K562 (cell line): Measurements from ENCODE around the gene RAPGEF5. TPM values are rescaled to one million over a fixed set of nuclear protein-coding genes. Genes with fewer than 3 reads are reported as not detected.

ENCODE experiments used
- BMI1 ChIP-seq: fragments of 150-350 bp; IDR thresholded peaks from 2 replicates; pipeline ENCODE4 v1.6.1; 2014; ENCODE audit warnings: low read length
- HMG20A ChIP-seq: fragments of 450-650 bp; formaldehyde crosslinking; conservative IDR thresholded peaks from 2 replicates; pipeline ENCODE4 v1.4.0; 2020; ENCODE audit warnings: mild to moderate bottlenecking, mixed read lengths
- RBM15 ChIP-seq: fragments of 200-400 bp; formaldehyde crosslinking; IDR thresholded peaks from 2 replicates; pipeline ENCODE4 v1.6.1; 2018; ENCODE audit warnings: mild to moderate bottlenecking, low read length, moderate library complexity; ENCODE audit not compliant: insufficient read depth
- SMAD4 ChIP-seq: fragments of 250-450 bp; sonication (Bioruptor Pico); conservative IDR thresholded peaks from 2 replicates; pipeline ENCODE4 v1.8.0; 2021; ENCODE audit warnings: inconsistent platforms, mild to moderate bottlenecking, moderate library complexity
- TBL1XR1 ChIP-seq, 2 experiments: IDR thresholded peaks; 2 replicates each; pipeline ENCODE4 v1.6.1; 2012; ENCODE audit warnings: improper control_type of control experiment in 2 of 2, low read length in 2 of 2, mild to moderate bottlenecking in 1 of 2
- TCF3 ChIP-seq: sonication (generic); formaldehyde crosslinking; IDR thresholded peaks from 2 replicates; pipeline ENCODE4 v1.4.0; 2020; ENCODE audit warnings: mild to moderate bottlenecking, missing genetic modification reagents
- polyA plus RNA-seq, 8 experiments: library from polyadenylated mRNA; depleted of rRNA in 4 of 8; stranded (reverse) in 5 of 8; unstranded in 3 of 8; fragments of >200 nt; fragmentation: Nextera tagmentation in 2 of 8; fragmentation: Illumina TruSeq in 1 of 8; extraction: Ambion mirVana in 2 of 8; extraction: Trizol in 1 of 8; gene quantifications; 2 replicates each; pipeline versions ENCODE4 v1.2.1 to v1.2.3, GENCODE V29; 2011 to 2014; ENCODE audit warnings: inconsistent platforms in 1 of 8, missing spikeins in 1 of 8
- total RNA-seq, 7 experiments: library from RNA; depleted of rRNA in 6 of 7; stranded (reverse); fragments of >200 nt in 6 of 7; fragmentation: Illumina TruSeq in 2 of 7; extraction: Trizol in 2 of 7; gene quantifications; 2 replicates each; pipeline versions ENCODE4 v1.2.1 to v1.2.3, GENCODE V29; 2011 to 2021; ENCODE audit warnings: low replicate concordance in 1 of 7
- TF ChIP-seq, protein P1 (sequence below): sonication (generic); IDR thresholded peaks from 2 replicates; pipeline ENCODE4 v1.6.1; 2016
- TF ChIP-seq, protein P2 (sequence below), 2 experiments: fragments of 250-450 bp in 1 of 2; fragments of 450-650 bp in 1 of 2; sonication (Bioruptor Pico) in 1 of 2; IDR thresholded peaks; 2 replicates each; pipeline versions ENCODE4 v1.6.1 to v1.8.0; 2016 to 2021; ENCODE audit warnings: mild to moderate bottlenecking in 2 of 2, moderate library complexity in 2 of 2, missing compliant biosample characterization in 1 of 2, missing genetic modification characterization in 1 of 2
- TF ChIP-seq, protein P3 (sequence below): fragments of 200-800 bp; sonication (Bioruptor generic); IDR thresholded peaks from 2 replicates; pipeline ENCODE4 v1.6.1; 2017; ENCODE audit warnings: missing genetic modification characterization, missing compliant biosample characterization
- TF ChIP-seq, protein P4 (sequence below), 2 experiments: fragments of 450-650 bp in 1 of 2; sonication (generic) in 1 of 2; formaldehyde crosslinking; conservative IDR thresholded peaks; 2 replicates each; pipeline versions ENCODE4 v1.4.0 to v1.8.1; 2020 to 2022; ENCODE audit warnings: mild to moderate bottlenecking in 1 of 2, missing genetic modification reagents in 1 of 2
- TF ChIP-seq, protein P5 (sequence below): fragments of 450-650 bp; IDR thresholded peaks from 2 replicates; pipeline ENCODE4 v1.6.1; 2017; ENCODE audit warnings: antibody characterized with exemption, mild to moderate bottlenecking

RAPGEF5 gene
- total and polyA plus RNA-seq, 9 of the 15 experiments (the other 6 are each of a cell fraction or from before 2014, with no cell fraction given): 0.39 to 2.0 (median 1.1) TPM

DNA sequence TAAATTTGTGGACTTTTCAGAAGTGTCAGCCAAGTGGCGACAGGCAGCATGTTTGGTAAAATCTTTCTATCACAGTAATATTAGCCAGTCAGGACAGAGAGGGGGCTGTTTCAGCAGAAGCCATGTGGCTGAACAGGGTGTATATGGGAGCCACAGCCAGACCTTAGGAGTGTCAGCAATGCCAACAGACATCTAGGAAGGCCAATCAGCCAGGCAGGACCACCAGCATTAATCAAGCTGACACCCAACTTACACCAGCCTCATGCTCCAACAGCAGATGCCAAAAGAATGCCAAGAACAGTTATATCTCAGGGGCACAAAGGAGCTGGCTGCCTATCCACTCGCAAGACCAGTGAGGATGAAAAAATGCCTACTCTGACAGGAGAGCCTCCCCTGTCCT is 54.8 kb downstream of the RAPGEF5 start (continued):
- TF ChIP-seq, protein P1, sequence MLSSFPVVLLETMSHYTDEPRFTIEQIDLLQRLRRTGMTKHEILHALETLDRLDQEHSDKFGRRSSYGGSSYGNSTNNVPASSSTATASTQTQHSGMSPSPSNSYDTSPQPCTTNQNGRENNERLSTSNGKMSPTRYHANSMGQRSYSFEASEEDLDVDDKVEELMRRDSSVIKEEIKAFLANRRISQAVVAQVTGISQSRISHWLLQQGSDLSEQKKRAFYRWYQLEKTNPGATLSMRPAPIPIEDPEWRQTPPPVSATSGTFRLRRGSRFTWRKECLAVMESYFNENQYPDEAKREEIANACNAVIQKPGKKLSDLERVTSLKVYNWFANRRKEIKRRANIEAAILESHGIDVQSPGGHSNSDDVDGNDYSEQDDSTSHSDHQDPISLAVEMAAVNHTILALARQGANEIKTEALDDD: peak; percentile 17; the same call in 1 of the 2 replicates
- TF ChIP-seq TCF3 (CRISPR knock-in tag) (no peak), TBL1XR1 (IDR thresholded peaks at IDR 0.05; ENCODE audit: low read length in 2 of 2) (no peak), BMI1 (no peak), HMG20A (CRISPR knock-in tag) (no peak), SMAD4 (CRISPR knock-in tag) (0 out of 2 replicates have a peak, but pooled peaks have one; percentile 28), RBM15 (no peak)
- TF ChIP-seq, protein P2, sequence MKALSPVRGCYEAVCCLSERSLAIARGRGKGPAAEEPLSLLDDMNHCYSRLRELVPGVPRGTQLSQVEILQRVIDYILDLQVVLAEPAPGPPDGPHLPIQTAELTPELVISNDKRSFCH (CRISPR knock-in tag; IDR thresholded peaks at IDR 0.05): no peak
- TF ChIP-seq, protein P2 (tag; IDR thresholded peaks at IDR 0.05): peak; percentile 63; the same call in 1 of the 2 replicates
- TF ChIP-seq, protein P3, sequence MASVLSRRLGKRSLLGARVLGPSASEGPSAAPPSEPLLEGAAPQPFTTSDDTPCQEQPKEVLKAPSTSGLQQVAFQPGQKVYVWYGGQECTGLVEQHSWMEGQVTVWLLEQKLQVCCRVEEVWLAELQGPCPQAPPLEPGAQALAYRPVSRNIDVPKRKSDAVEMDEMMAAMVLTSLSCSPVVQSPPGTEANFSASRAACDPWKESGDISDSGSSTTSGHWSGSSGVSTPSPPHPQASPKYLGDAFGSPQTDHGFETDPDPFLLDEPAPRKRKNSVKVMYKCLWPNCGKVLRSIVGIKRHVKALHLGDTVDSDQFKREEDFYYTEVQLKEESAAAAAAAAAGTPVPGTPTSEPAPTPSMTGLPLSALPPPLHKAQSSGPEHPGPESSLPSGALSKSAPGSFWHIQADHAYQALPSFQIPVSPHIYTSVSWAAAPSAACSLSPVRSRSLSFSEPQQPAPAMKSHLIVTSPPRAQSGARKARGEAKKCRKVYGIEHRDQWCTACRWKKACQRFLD (CRISPR knock-in tag): 0 out of 2 replicates have a peak, but pooled peaks have one; percentile 36
- TF ChIP-seq, protein P4, sequence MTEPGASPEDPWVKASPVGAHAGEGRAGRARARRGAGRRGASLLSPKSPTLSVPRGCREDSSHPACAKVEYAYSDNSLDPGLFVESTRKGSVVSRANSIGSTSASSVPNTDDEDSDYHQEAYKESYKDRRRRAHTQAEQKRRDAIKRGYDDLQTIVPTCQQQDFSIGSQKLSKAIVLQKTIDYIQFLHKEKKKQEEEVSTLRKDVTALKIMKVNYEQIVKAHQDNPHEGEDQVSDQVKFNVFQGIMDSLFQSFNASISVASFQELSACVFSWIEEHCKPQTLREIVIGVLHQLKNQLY (CRISPR knock-in tag; conservative IDR thresholded peaks at IDR 0.05): no peak
- TF ChIP-seq, protein P5, sequence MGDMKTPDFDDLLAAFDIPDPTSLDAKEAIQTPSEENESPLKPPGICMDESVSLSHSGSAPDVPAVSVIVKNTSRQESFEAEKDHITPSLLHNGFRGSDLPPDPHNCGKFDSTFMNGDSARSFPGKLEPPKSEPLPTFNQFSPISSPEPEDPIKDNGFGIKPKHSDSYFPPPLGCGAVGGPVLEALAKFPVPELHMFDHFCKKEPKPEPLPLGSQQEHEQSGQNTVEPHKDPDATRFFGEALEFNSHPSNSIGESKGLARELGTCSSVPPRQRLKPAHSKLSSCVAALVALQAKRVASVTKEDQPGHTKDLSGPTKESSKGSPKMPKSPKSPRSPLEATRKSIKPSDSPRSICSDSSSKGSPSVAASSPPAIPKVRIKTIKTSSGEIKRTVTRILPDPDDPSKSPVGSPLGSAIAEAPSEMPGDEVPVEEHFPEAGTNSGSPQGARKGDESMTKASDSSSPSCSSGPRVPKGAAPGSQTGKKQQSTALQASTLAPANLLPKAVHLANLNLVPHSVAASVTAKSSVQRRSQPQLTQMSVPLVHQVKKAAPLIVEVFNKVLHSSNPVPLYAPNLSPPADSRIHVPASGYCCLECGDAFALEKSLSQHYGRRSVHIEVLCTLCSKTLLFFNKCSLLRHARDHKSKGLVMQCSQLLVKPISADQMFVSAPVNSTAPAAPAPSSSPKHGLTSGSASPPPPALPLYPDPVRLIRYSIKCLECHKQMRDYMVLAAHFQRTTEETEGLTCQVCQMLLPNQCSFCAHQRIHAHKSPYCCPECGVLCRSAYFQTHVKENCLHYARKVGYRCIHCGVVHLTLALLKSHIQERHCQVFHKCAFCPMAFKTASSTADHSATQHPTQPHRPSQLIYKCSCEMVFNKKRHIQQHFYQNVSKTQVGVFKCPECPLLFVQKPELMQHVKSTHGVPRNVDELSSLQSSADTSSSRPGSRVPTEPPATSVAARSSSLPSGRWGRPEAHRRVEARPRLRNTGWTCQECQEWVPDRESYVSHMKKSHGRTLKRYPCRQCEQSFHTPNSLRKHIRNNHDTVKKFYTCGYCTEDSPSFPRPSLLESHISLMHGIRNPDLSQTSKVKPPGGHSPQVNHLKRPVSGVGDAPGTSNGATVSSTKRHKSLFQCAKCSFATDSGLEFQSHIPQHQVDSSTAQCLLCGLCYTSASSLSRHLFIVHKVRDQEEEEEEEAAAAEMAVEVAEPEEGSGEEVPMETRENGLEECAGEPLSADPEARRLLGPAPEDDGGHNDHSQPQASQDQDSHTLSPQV: peak; percentile 53; the same call in 1 of the 2 replicates
- TF ChIP-seq, all 486 proteins: peak for 16
